Brain pericyte (primary cell): ENCODE results near the gene GCG.

ENCODE experiments used
- DNase-seq: peaks from one replicate; pipeline ENCODE4 v3.0.0-alpha.2; 2012; ENCODE audit warnings: low read depth, low spot score

Gene GCG

DNA sequence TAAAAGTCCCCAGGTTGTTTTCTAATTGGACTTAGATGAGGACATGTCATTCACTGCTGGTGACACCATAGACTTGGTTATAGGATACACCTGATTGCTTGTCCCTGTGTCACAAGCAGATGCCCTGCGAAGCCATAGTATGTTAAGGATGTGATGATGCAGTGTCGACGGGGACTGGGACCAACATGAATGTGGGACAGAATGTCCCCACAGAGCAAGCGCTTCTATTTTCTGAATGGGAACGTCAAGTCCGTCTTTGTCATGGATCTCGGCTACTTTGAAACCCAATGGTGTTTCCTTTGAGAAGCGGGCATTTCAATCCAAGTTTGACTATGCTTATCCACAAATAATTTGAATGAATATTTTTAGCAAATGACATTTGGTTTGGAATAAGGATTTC, 2.1 kb downstream of the GCG start:
- DNase-seq, result no peak

DNA sequence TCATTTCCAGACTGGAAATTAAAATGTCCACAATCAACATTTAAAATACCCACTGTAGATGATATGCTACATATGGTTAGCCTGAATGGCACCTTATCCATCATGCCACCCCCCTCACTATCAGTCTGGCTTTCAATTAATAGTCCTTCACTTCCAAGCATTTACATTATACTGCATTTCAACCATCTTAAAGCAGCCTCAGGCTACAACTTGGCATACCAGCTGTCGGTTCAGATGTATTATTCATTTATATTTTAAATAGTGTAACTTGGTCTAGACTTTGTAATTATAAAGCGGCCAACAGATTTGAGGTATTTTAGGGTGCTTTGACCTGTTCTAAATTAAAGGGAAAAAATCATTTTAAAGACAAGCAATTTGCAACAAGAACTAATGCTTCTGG, 2.6 kb downstream of the GCG start:
- no peak for DNase-seq

DNA sequence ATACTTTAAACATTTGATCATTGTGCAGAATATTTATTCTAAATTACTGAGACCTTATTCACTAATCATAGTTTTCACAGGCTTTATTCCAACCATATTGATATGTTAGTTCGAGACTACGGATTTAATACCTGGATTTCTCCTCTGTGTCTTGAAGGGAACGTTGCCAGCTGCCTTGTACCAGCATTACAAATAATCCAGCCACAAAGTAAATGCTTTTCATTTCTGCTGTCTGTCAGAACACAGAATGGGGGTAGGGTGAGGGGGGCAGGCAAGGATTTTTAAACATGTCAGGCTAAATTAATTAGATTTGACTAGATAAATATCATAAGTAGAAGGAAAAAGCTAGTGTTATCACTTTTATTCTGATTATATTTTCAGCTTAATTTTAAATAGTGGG, 3.1 kb downstream of the GCG start:
- no peak for DNase-seq

DNA sequence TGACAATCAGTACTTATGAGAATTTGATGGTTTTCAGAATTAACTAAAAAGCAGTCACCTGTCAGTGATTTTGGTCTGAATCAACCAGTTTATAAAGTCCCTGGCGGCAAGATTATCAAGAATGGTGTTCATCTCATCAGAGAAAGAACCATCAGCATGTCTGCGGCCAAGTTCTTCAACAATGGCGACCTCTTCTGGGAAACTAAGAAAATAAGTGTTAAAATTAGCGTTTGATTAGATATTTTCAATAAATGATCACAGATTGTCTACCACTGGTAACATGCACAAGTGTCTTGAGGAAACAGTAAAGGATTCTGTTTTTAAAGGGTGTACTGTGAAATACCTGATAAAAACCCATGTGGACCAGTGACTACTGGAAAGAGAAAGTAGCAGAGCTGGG, 8.1 kb downstream of the GCG start:
- no peak for DNase-seq

DNA sequence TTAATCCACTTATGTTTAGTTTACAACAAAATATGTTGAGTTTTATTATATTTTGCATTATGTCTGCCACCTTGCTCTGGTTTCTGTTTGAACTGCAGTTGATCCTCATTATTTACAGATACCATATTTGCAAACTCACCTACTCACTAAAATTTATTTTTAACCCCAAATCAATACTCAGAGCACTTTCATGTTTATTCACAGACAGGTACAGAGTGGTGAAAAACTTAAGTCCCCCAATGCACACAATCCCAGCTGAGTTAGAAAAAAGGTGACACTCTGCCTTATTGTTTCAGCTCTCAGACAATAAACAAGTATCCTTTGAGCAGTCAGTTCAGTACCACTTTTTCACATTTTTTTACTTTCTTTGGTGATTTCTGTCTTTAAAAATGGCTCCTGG, 13.7 kb downstream of the GCG start:
- DNase-seq, result no peak

DNA sequence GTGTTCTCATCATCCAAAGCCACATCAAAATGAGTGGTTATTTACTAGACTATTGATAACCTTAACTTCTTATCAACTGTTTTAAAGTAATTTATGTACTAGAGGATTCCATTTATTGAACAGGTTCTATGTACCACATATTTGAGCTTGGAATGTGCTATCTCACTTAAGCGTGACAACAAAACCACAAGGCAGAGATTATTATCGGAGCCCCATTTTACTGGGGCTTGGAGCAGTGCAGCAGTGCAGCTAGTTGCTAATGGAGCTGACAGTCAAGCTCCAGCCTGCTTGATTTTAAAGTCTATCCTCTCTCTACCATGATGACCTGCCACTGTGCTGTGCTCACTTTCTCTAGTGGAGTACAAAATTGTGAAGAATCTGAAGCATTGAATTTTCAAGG, 24.6 kb downstream of the GCG start:
- no peak for DNase-seq

DNA sequence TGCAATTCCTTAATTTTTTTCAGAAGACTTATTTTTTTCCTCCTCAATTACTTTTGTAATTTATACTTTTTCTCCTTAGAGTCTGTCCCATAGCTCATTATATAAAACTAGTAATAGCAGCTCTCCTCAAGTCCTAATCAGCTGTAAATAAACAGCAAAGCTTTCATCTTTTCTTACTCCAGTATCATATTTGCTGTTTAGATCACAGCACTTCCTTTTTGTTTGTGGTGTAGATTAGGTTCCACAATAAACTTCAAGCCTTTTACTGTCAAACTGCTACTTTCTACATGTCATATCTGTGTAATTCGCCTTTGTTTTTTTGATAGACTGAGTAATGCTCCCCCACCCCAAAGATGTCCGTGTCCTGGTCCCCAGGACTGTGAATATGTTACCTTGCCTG, 25.5 kb downstream of the GCG start:
- no peak for DNase-seq

DNA sequence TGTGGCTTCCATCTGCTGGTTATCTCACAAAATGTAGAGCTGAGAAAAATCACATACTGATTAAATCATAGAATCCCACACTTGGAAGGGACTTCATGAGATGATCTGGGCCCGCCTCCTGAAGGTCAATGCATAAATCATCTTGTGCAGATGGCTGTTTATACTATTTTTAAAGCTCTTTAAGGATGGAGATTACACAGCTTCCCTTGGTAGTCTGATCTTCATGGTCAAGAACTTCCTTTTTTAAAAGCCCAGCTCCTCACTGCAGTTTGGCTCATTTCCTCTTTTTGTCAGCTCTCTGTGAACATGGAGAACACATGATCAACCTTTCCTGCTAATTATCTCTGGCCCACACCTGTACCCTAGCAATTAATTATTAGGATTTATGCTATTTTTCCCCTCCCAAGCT, 25.9 kb downstream of the GCG start:
- no peak for DNase-seq

DNA sequence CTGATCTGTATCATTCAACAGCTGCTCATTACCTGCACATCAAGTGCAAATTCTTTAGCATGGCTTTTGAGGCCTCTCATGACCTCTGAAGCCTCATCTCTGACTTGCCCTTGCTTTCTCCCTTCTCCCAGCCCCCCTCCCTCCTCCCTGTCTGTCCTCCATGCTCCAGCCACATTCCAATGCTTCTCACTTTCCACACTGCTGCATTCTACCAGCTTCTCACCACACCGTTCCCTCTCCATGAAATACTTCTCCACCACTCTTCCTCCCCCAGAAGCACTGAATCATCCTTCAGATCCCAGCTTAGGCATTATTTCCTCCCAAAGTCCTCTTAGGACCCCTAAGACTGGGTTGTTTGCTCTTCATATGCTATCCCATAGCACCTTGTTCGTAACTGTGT, 26.9 kb downstream of the GCG start:
- DNase-seq, result no peak

DNA sequence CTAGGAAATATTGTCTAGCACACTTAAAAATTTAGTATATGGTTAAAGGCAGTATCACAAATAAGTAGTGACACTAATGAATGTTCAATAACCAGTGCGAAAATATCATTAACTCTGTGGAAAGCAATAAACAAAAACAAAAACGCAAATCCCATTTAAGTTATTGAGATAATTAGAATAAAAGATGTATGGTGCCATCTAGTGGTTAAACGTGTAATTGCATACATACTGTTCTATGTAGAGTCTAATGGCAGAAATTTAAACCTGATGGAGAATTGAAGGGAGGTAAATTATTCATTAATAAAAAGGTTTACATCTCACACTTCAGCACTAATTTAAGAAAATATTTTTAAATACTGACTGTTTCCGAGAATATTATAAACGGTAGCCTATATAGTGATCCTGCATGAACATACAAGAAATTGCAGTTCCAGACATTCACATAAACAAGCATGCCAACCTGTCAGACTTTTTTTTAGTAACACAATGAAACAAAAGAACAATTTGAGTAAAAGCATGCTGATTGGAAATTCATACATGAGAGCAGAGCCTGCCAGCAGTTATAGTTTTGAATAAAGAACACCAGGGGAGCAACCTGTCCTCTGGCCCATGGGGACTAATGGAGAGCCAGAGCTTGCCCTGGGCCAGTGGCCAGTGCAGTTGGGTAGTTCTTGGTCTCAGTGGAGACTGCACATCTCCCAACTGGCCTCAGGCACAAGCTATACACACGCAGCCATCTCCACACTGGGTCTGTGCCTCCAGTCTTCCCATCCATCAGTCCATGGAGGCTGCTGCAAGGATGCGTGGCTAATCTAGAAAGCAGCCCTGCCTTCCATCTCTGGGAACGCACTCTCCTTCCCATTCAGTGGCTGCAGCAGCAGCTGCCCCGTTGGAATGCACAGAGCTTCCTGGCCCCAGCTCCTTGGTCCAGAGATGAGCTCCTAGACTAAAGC, 28.0 kb downstream of the GCG start:
- DNase-seq, result no peak

DNA sequence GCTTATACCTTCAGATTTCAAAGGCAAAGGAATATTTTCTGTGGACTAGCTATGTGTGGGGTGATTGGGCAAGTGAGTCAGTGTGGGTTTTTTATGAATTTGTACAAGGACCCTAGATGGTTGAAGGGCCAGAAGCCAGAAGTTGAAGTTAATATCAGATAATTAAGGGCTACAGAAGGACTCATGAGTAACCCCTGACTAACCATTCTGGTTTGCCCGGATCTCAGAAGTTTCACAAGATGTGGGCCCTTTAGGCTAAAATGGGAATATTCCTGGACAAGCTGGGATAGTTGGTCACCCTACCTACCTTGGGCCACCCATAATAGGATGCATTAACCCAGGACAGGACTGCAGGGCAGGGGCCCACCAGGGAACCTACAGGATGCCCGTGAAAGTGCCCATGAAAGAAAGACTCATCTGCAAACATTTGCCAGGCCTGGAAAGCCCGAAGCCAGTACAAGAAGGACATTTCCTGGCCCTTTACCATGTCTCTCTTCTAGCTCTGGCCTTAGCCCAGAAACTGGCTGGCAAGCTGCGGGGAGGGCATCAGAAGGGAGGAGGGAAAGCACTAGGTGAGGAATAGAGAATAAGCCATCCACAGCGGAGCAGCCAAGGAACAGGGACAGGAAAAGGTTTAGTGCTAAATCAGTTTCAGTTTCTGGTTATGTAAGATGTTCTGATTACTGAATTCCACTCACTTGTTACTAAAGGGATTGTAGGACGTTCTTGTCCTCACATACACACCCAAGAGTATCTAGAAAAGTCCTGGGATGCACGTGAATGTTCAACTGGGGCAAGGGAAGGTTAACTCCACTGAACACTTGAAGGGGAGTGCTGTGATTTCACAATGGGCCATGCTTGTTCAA, 33.6 kb downstream of the GCG start:
- DNase-seq, result no peak

DNA sequence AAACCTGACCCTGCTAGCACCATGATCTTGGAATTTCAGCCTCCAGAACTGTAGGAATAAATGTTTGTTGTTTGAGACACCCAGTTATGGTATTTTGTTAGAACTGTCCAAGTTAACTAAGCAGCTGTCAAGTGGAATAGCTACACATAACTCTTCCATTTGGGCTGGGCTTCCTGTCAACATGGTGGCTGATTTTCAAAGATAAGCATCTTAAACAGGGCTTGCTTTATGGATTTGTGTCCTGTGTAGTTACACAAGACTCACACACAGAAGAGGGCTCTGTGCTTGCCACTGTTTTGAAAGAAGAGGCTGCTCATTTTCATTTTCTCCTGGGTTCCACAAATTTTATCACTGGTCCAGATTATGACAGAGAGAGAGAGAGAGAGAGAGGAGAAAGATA, 35.7 kb downstream of the GCG start:
- no peak for DNase-seq

DNA sequence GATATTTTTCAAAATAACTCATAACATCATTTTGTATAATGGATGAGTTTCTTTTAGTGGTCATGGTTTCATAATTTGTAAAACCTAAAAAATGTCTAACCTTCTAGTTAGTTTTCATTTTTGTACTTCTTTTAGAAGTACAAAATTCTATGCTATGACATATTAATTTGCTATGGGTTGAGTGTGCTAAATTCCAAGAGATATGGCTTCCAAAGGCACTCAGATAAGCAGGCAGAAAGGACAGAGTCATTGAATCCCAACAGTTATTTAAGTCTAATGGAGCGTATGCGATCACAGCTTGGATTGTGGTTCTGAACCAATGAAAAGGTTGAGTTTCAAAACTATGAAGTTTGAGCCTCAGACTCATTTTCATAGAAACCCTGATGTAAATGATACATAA, 37.0 kb downstream of the GCG start:
- no peak for DNase-seq

DNA sequence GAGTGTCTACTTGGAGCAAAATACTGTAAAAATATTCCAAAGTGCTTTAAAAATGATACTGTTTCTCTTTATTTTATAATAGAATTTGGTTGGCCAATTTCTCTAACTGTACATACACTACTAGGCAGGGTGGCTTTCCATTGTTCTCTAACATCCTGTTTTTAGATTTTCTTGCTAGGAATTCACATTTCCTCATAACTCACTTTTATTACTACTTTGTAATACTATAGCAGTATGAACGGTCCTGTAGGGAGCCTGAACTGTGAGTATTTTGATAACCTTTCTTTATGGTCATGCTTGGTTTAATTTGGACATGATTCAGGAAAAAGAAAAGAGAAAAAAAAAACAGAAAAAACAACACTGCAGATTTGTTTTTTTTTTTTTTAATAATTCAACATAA, 37.8 kb downstream of the GCG start:
- DNase-seq, result peak; percentile 25

DNA sequence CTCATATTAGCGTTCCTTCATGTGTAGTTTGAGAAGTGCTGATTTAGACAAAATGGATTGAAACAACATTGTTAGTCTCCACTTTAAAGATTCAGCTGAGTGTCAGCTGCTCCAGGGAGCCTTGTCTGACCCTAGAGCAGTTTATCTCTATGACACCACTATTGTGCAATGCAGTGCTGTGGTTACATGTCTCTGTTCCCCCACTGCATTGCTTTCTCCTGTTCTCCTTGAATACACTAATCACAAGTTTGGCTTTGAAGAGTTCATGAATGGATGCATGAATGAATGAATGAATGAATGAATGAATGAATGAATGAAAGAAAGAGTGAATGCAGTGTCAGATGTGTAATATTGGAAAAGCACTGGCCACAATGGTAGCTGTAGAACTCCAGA, 38.3 kb downstream of the GCG start:
- DNase-seq, result no peak

DNA sequence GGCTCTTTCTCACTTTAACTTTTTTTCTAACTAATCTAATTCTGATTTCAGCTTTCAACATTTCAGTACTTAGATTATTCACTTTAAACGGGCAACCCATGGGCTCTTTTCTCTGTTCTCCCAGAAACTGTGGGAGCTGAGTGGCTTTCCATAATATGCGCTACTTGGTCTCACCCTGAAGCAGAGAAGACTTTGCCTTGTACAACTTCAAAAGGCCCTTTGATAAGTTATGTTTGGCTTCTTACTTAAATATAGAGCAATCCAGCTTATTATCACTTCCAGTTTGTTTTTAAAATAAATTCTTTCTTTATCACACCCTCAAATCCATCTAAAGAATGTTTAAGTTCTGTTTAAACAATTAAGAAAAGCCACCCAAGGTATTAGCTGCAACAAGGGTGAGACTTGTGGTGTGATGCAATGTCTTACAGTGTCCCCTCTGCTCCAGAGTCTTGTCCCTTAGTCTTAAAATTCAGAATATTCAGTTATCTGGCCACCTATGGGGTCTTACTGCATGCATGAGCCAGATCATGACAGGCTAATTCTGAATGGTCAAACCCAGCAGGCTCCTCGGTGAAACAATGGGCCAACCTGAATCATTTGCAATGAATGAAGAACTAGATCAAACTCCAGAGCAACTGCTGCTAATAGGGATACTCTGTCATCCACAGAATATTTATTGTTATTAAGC, 38.8 kb downstream of the GCG start:
- DNase-seq, result no peak

DNA sequence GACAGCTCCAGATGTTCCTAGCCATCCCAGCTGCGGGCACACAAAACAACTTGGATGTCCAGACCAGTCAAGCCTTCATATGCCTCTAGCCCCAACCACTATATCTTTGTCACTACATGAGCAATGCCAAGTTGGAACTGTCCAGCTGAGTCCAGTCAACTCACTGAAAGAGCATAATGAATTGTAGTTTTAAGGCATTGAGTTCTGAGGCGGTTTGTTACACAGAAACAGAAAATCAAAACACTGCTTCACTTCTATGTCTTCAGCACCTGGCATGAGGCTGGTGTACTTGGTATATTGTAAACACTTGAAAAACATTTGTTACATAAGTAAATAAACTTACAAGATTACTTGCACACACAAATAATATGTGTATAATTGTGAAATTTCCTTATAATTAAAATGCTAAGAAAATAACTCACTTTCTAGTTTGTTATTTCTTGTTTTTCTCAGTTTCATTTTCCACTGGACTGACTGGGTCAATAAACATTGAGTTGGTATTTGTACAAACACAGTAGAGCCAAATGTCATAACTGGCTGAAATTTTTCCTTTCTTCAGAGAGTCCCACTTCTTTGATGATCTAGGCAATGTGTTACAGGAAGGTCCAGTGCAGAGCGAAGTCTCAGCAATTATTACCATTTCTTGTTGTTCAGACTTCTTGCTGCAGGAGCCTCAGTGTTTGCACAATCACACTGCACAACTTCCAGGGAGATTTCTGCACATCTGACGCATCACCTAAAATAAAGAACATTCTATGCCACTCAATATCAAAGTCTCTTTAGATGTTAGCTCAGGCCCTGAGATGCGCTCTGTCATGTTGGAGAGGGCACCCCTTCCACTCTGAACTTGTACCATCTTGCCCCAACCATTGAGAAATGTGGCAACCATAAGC, 39.8 kb downstream of the GCG start:
- DNase-seq, result no peak

DNA sequence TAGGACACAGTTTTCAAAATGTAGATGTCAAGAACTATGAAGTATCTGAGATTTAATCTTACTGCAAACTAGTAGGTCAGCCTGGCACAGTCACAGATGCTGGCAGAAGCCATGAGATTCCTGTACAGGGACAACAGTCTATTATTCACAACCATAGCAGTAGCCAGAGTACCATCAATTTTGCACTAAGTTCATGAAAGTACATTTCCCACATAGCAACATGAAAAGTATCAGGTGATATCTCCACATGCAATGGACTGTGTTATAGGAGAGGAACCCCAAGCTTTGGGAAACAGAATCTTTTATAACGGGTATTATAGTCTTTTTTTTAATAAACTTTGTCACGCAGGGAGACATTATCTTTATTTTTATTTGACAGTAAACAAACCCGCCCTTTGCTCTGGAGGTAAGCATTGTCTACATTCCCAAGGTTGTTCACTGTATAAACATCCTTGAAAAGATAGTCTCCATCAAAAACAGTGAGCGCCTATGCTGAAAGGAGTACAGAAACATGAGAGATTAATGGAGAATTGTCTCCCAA, 44.6 kb downstream of the GCG start:
- DNase-seq, result no peak

DNA sequence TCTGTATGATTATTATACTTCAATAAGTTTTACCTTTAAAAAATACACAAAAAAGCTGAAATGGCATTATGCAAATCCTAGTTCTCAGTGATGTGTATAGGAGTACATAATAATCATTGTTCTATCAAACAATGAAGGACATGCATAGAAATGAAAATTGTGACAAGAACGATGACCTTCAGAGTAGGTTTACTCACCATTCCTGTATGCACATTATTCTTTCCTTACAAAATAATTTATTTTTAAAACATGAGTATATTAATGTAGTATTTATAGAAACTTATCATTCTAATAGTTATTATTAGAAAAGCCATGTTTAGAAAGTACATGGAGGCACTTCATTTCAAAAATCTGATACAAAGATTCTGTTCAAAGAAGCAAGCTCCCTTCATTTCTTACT, 45.3 kb downstream of the GCG start:
- DNase-seq, result no peak

DNA sequence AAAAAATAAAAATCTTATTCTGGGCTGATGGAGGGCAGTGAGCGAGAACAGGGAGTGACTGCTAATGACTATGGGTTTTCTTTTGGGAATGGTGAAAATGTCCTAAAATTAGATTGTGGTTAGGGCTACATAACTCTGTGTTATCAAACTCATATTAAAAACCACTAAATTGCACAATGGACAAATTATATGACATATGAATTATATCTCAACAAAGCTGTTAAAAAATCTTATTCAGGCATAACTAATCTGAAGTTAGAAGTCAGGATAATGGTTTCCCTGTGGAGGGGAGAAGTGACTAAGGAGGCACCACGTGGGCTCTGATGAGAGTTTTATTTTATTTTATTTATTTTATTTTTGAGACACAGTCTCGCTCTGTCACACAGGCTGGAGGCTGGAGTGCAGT, 45.9 kb downstream of the GCG start:
- no peak for DNase-seq

DNA sequence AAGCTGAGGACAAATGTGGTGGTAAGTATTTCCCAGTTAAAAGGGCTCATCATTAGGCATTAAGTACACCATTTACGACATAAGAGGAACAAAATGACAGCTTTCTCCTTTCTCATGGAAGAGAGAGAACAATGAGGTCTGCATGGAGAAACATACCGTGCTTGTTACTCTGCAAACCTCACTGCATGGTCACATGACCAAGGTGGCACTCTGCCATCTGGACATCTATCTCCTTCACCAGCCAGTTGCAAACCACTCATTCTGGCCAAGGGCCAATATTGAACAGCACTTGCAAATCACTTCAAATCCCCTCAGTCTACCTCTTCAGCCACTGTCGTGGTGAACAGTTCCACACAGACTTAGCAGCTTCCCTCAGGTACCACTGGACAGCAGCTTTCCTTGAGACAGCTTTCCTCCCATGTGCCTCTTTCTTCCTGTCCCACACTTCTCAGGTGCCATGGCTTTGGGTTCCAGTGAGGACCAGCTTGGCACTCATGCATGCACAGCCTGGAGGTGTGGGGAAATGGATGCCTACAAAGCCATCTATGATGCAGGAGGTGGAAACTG, 48.5 kb downstream of the GCG start:
- no peak for DNase-seq
